Effector memory CD8-positive, alpha-beta T cell (primary cell): ENCODE results near the gene CAMK2G.

ENCODE experiments used
- ATAC-seq: fragments of 150-1000 bp; cut with Tn5 transposase; replicated peaks from 2 replicates; pipeline ENCODE4 v1.10.0; 2021; ENCODE audit warnings: mild to moderate bottlenecking, moderate library complexity
- DNase-seq, 3 experiments: peaks; one replicate each; pipeline ENCODE4 v3.0.0; 2021
- H3K27ac Mint-ChIP-seq, 2 donors: one replicate each; pipeline ENCODE4 v1.8.0; 2022; ENCODE audit warnings: mild to moderate bottlenecking in 2 of 2, mixed read lengths in 2 of 2, moderate library complexity in 2 of 2
- H3K27me3 Mint-ChIP-seq, 2 donors: one replicate each; pipeline ENCODE4 v1.8.0; 2022; ENCODE audit warnings: mixed read lengths in 2 of 2
- H3K36me3 Mint-ChIP-seq: one replicate; pipeline ENCODE4 v1.8.0; 2022; ENCODE audit warnings: mild to moderate bottlenecking, moderate library complexity, mixed read lengths; ENCODE audit not compliant: insufficient read depth
- H3K4me1 Mint-ChIP-seq, 2 donors: one replicate each; pipeline ENCODE4 v1.8.0; 2022; ENCODE audit warnings: low read depth in 2 of 2, mixed read lengths in 2 of 2
- H3K4me3 Mint-ChIP-seq, 2 donors: one replicate each; pipeline ENCODE4 v1.8.0; 2022; ENCODE audit warnings: mild to moderate bottlenecking in 2 of 2, mixed read lengths in 2 of 2, moderate library complexity in 2 of 2
- H3K9me3 Mint-ChIP-seq, 2 donors: one replicate each; pipeline ENCODE4 v1.8.0; 2022; ENCODE audit warnings: mixed read lengths in 2 of 2

The CAMK2G gene

DNA sequence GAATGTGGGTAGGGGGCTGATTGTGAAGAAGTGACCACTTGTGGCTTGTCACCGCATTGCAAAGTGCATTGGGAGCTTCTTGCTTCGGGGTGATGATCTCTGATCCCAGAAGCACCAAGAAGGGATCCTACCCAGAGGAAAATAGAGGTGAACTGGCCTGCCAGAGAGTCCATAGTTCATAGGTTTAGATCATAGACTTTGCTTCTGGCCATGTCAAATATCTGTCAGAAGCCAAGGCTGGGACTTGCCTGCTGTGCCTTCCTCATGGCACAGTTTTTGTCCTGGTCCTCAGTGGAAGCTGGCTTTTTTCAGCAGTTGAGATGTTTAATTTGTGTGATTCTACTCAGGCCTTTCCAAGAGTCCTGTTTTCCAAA is 87.9 kb downstream of the CAMK2G start:
- peak overlapping the region; percentile 95 to 96 for H3K4me3 Mint-ChIP-seq
- H3K36me3 Mint-ChIP-seq: peaks cover 52% of the 10 kb centered on the region
- H3K27ac Mint-ChIP-seq: peak overlapping the region; percentile 89 to 94
- H3K9me3 Mint-ChIP-seq: no peaks in the 10 kb centered on the region
- ATAC-seq (no peak), DNase-seq (no peak)
- H3K27me3 Mint-ChIP-seq: no peaks in the 10 kb centered on the region
- peaks cover 33 to 35% of the 10 kb centered on the region in 2 donors for H3K4me1 Mint-ChIP-seq

DNA sequence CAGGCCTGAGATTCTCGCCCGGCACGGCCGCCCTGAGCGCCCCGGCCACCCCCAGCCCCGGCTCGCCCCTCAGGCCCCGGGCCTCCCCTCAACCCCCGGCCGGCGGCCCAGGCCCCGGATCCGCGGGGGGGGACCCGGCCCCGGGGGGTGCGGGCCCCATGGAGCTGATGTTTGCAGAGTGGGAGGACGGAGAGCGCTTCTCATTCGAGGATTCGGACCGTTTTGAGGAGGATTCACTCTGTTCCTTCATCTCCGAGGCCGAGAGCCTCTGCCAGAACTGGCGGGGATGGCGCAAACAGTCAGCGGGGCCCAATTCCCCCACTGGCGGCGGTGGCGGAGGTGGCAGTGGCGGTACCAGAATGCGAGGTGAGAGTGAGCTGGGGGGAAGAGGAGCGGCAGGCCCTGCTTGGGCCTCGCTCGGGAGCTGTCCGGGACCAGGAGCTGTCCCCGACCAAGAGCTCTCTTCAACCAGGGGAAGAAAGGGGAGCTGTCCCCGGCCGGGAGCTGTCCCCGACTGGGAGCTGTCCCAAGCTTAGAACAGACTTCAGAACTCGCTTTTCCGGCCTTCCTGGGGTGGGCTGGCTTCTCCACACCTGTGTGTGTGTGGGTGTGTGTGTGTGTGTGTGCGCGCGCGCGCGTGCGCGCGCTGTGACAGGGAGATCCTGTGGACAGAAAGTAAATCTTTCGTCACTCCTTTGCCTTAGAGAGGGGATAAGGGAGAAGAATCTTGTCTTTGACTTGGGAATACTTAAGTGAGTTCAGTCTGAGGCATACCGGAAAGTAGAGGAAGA is 88.4 kb downstream of the CAMK2G start:
- Mint-ChIP-seq H3K4me1 (peaks cover 36 to 39% of the 10 kb centered on the region in 2 donors), H3K27ac (peak overlapping the region; percentile 89 to 94), H3K36me3 (peaks cover 46% of the 10 kb centered on the region), H3K4me3 (peak overlapping the region; percentile 95 to 96), H3K27me3 (no peaks in the 10 kb centered on the region), H3K9me3 (no peaks in the 10 kb centered on the region)
- ATAC-seq (peak; percentile 22), DNase-seq (peak; percentile 45 to 56 (median 46))

DNA sequence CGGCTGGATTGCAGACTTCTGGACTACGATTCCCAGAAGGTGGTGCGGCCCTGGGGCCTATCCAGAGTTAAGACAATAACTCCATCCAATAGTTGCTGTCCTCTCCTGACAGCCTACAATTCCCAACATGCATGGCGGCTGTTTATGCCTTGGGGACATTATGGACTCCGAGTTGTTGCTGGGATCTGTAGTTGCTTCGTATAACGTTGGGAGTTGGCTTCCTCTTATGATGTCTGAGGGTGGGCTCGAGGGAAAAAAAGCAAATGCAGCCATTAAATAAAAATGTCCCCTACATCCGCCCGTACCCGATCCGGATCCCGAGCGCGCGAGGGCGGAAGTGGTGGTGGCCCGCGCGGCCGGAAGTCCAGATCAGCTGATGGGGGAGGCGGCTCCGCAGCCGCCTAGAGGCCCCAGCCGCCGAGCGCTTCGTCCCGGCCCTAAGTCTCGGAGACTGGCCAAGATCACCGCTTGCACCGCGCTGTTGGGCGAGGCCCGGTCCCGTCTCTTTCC is 89.1 kb downstream of the CAMK2G start, which contains the start of gene ZSWIM8:
ZSWIM8 (plus strand) TSS at position 396 of the 510 bp plus-strand sequence. CDS start 273 bp downstream, outside the sequence.
- Mint-ChIP-seq H3K4me1 (peaks cover 41 to 45% of the 10 kb centered on the region in 2 donors), H3K27ac (peak within 1 kb of the TSS; percentile 89 to 94), H3K4me3 (peak within 1 kb of the TSS; percentile 95 to 96), H3K27me3 (no peaks in the 10 kb centered on the region), H3K9me3 (no peaks in the 10 kb centered on the region), H3K36me3 (peaks cover 43% of the 10 kb centered on the region)
- DNase-seq: peak; percentile 74 to 80 (median 76)
- ATAC-seq: peak; percentile 79

DNA sequence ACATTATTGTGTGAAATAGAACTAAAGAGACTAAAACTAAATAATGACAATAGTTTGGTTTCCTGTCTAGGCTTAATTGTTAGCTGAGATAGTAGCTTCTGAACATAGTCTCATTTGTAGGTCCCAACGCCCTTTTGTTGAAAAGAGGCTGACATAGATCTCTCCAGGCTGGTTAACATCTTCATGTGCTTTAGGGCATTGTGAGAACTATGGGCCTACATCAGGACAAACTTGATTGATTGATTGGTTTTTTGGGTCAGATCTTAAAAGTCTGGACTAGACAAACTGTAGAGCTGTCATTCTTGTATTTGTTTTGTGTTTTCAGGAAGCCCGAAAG is 91.6 kb downstream of the CAMK2G start:
- no peaks in the 10 kb centered on the region for H3K27me3 Mint-ChIP-seq
- H3K36me3 Mint-ChIP-seq: peaks cover 51% of the 10 kb centered on the region
- ATAC-seq (no peak), DNase-seq (no peak)
- peak overlapping the region; percentile 96 to 97 for H3K27ac Mint-ChIP-seq
- H3K4me1 Mint-ChIP-seq: peaks cover 40 to 49% of the 10 kb centered on the region in 2 donors
- H3K9me3 Mint-ChIP-seq: no peaks in the 10 kb centered on the region
- peak overlapping the region; percentile 93 to 98 for H3K4me3 Mint-ChIP-seq

DNA sequence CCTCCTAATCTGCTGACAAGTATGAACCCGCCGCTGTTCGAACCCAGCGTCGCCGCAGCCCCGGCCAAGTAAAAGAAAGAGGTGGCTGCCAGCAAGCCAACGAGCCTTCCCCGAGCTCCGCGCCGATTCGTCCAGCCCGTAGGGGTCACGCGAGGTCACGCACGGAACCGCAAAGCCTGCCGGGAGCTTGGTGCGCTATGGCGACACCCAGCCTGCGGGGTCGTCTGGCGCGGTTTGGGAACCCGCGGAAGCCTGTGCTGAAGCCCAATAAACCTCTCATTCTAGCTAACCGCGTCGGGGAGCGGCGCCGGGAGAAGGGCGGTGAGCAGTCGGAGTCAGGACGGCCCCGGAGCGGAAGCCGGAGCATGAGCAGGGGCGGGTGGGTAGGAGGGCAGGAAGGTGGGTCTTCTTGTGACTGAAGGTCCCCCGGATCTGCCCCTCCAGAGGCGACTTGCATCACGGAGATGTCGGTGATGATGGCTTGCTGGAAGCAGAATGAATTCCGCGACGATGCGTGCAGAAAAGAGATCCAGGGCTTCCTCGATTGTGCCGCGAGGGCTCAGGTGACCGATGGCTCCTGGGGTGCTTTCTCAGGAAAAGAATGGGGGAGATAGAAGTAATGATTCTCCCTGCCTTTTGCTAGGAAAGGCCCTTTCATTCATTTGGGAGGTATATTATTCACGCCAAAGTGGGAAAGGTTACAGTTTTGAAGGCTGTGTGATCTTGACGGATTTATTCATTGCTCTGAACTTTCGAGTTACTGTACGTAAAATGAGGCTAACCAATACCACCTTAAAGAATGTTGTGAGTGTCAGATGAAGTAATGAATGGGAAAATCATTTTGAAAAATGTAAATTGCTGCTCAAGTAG is 92.2 kb downstream of the CAMK2G start, which contains the start of gene CHCHD1:
CHCHD1 (plus strand) TSS at position 170 of the 870 bp plus-strand sequence; CDS start at position 198, 28 bp downstream.
- Mint-ChIP-seq H3K9me3 (no peaks in the 10 kb centered on the region), H3K4me1 (peaks cover 40 to 49% of the 10 kb centered on the region in 2 donors), H3K27ac (peak within 1 kb of the TSS; percentile 96 to 97), H3K36me3 (peaks cover 57% of the 10 kb centered on the region), H3K4me3 (peak within 1 kb of the TSS; percentile 93 to 98), H3K27me3 (no peaks in the 10 kb centered on the region)
- ATAC-seq (peak; percentile 61), DNase-seq (peak; percentile 89 to 91 (median 90))

DNA sequence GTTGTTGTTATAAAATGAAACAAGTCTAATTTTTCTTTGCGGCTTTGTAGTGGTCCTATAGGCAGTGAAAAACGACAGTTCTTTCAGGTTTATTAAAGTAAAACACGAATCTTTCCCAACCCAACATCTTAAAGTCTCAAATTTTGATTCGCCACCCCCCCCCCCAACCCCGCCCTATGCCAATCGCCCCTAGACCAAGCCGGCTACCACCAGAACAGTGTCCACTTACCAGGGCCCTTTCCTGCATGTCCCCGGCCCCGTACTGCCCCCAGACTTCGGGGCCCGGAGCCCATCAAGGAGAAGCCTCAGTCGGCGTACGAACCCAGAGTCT is 92.8 kb downstream of the CAMK2G start:
- Mint-ChIP-seq H3K4me3 (peak overlapping the region; percentile 93 to 98), H3K27ac (peak overlapping the region; percentile 96 to 97), H3K36me3 (peaks cover 63% of the 10 kb centered on the region), H3K9me3 (no peaks in the 10 kb centered on the region), H3K27me3 (no peaks in the 10 kb centered on the region), H3K4me1 (peaks cover 42 to 50% of the 10 kb centered on the region in 2 donors)
- DNase-seq (no peak), ATAC-seq (no peak)

DNA sequence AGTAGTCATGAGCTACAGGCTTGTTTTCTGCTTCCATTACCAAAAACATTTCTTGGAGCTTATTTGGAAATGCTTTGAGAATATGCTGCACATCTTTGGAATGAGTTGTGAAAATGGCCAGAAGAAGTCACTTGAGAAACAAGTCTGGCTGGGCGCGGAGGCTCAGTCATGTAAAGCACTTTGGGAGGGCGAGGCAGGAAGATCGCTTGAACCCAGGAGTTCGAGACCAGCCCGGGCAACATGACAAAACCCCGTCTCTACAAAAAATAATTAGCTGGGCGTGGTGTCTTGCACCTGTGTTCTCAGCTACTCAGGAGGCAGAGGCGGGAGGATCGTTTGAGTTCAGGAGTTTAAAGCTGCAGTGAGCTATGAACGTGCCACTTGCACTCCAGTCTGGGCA is 93.4 kb downstream of the CAMK2G start:
- DNase-seq: no peak
- no peaks in the 10 kb centered on the region for H3K9me3 Mint-ChIP-seq

DNA sequence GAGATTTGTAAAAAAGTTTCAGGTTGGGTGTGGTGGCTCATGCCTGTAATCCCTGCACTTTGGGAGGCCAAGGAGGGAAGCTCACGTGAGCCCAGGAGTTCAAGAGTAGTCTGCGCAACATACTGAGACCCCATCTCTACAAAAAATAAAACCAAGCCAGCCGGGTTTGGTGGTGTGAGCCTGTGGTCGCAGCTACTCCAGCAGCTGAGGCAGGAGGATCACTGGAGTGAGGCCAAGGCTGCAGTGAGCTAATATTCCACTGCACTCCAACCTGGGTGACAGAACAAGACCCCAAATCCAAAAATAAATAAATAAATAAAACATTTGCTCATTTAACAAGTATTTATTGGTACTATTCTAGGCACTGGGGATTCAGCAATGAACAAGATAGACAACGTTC is 94.1 kb downstream of the CAMK2G start:
- Mint-ChIP-seq H3K4me1 (peaks cover 40 to 49% of the 10 kb centered on the region in 2 donors), H3K36me3 (peaks cover 65% of the 10 kb centered on the region), H3K27ac (peak overlapping the region; percentile 69 to 96), H3K9me3 (no peaks in the 10 kb centered on the region), H3K4me3 (peak overlapping the region; percentile 93 to 98), H3K27me3 (no peaks in the 10 kb centered on the region)
- DNase-seq (no peak), ATAC-seq (no peak)

More for the DNA sequence above, 93.4 kb downstream of the CAMK2G start:
- peak overlapping the region; percentile 93 to 98 for H3K4me3 Mint-ChIP-seq
- peak overlapping the region; percentile 96 to 97 for H3K27ac Mint-ChIP-seq
- H3K4me1 Mint-ChIP-seq: peaks cover 37 to 46% of the 10 kb centered on the region in 2 donors
- ATAC-seq: no peak
- H3K27me3 Mint-ChIP-seq: no peaks in the 10 kb centered on the region
- peaks cover 62% of the 10 kb centered on the region for H3K36me3 Mint-ChIP-seq

DNA sequence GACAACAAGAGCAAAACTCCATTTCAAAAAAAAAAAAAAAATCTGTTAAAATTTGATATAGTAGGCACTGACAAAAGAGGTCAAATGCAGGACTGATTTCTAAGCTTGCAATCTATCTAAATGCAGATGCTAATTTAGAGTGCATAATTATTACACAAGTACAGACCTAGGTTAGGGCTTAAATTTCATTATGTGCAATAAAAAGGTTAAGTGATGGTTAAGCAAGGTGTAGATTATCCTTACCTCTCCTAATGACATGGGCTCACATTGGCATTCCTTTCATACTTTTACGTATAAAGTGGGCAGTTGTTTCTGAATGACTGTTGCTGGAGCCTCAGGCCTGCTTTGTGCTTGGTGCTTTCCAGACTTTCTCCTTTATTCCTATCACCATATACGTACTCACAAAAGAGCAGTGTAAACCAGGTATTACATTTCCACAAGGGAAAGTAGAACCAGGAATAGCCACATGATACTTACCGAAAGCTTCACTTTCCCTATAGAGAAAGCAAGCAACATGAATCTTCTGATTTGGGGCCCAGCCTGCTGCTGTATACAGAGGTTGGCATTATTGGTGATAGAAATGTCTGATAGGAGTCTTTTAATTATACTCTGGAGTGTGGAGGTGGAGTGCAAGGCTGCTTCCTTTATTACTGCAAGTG is 94.7 kb downstream of the CAMK2G start:
- Mint-ChIP-seq H3K4me1 (peaks cover 39 to 52% of the 10 kb centered on the region in 2 donors), H3K36me3 (peaks cover 66% of the 10 kb centered on the region), H3K27me3 (no peaks in the 10 kb centered on the region), H3K9me3 (no peaks in the 10 kb centered on the region), H3K4me3 (peak overlapping the region; percentile 93 to 98), H3K27ac (peak overlapping the region; percentile 69 to 96)
- DNase-seq (no peak), ATAC-seq (no peak)

DNA sequence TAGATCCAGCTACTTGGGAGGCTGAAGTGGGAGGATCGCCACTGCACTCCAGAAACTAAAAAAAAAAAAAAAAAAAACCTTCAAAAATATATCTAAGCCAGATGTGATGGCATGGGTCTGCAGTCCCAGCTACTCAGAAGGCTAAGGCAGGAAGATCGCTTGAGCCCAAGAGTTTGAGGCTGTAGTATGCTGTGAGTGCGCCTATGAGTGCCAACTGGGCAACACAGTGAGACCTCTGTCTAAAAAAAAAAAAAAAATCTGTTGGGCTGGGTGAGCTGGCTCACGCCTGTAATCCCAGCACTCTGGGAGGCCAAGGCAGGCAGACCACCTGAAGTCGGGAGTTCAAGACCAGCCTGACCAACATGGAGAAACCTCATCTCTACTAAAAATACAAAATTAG is 95.3 kb downstream of the CAMK2G start:
- H3K36me3 Mint-ChIP-seq: peaks cover 65% of the 10 kb centered on the region
- H3K4me1 Mint-ChIP-seq: peaks cover 42 to 56% of the 10 kb centered on the region in 2 donors
- no peaks in the 10 kb centered on the region for H3K9me3 Mint-ChIP-seq
- DNase-seq (no peak), ATAC-seq (no peak)
- H3K27ac Mint-ChIP-seq: peak overlapping the region in 1 of 2 donors; percentile 46
- no peak overlapping the region for H3K4me3 Mint-ChIP-seq
- no peaks in the 10 kb centered on the region for H3K27me3 Mint-ChIP-seq

DNA sequence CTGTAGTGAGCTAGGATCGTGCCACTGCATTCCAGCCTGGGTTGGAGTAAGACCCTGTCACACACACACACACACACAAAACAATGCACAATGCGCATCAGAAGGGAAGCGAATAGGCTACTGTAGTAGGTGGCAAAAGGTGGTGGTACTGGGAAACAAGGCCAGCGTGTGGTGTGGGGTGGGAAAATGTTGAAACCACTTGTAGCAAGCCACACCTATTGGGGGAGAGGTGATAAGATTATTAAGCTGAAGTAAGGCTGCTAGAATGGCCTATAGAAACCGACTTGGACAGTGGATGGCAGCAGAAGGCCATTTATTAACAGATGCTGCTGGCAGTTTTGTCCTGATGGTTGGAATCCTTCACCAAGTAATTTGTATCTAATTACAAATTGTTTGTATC is 99.7 kb downstream of the CAMK2G start:
- peaks cover 88% of the 10 kb centered on the region for H3K36me3 Mint-ChIP-seq
- no peaks in the 10 kb centered on the region for H3K27me3 Mint-ChIP-seq
- peaks cover 30 to 39% of the 10 kb centered on the region in 2 donors for H3K4me1 Mint-ChIP-seq
- peak; percentile 44 to 51 (median 49) for DNase-seq
- H3K4me3 Mint-ChIP-seq: peak overlapping the region; percentile 80 to 87
- H3K27ac Mint-ChIP-seq: peak overlapping the region; percentile 91 to 94
- peak; percentile 46 for ATAC-seq
- H3K9me3 Mint-ChIP-seq: no peaks in the 10 kb centered on the region

DNA sequence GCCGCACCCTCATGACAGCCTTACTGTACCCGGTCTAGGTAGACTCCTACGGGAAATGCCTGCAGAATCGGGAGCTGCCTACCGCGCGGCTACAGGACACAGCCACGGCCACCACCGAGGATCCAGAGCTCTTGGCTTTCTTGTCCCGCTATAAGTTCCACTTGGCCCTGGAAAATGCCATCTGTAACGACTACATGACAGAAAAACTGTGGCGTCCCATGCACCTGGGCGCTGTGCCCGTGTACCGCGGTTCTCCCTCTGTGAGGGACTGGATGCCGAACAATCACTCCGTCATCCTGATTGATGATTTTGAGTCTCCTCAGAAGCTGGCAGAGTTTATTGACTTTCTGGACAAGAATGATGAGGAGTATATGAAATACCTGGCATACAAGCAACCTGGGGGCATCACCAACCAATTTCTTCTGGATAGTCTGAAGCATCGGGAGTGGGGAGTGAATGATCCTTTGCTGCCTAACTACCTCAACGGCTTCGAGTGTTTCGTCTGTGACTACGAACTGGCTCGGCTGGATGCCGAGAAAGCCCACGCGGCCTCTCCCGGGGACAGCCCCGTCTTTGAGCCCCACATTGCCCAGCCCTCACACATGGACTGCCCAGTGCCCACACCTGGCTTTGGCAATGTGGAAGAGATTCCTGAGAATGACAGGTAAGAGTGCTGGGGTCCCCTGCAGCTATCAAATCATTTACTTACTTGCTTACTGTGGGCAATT is 101.0 kb downstream of the CAMK2G start:
- peak overlapping the region; percentile 91 to 94 for H3K27ac Mint-ChIP-seq
- H3K36me3 Mint-ChIP-seq: peaks cover 88% of the 10 kb centered on the region
- peaks cover 40 to 50% of the 10 kb centered on the region in 2 donors for H3K4me1 Mint-ChIP-seq
- H3K27me3 Mint-ChIP-seq: no peaks in the 10 kb centered on the region
- peak in 1 of 3 experiments; percentile 5 for DNase-seq
- H3K4me3 Mint-ChIP-seq: peak overlapping the region; percentile 80 to 87
- ATAC-seq: no peak
- H3K9me3 Mint-ChIP-seq: no peaks in the 10 kb centered on the region
